Astrocyte (in vitro differentiated cells and primary cell): Measurements from ENCODE around the gene PRKD2. TPM values are rescaled to one million over a fixed set of nuclear protein-coding genes. Genes with fewer than 3 reads are reported as not detected.
A peak's percentile ranks its signal among the peaks of the same experiment; 100 is the strongest.

Experiments used
- DNase-seq: peaks from one replicate; pipeline ENCODE4 v3.0.0-alpha.2; 2010; ENCODE audit warnings: low read depth
- FAIRE-seq: peaks from 2 replicates; lab custom pipeline; 2011; peaks lifted over from hg19 to GRCh38; lab: Jason Lieb, UNC
- H2AFZ ChIP-seq: 2 replicates; pipeline ENCODE4 v1.6.0; 2012; ENCODE audit warnings: low read depth, low read length, inconsistent platforms
- H3K27ac ChIP-seq: 2 replicates; pipeline ENCODE4 v1.5.1; 2011; ENCODE audit warnings: low read depth, low read length, inconsistent platforms
- H3K27me3 ChIP-seq: 2 replicates; pipeline ENCODE4 v1.6.0; 2011; ENCODE audit warnings: low read length, inconsistent platforms; ENCODE audit not compliant: insufficient read depth
- H3K36me3 ChIP-seq: 2 replicates; pipeline ENCODE4 v1.5.1; 2011; ENCODE audit warnings: low read length, inconsistent platforms; ENCODE audit not compliant: insufficient read depth
- H3K4me1 ChIP-seq: 2 replicates; pipeline ENCODE4 v1.5.1; 2011; ENCODE audit warnings: low read length, inconsistent platforms; ENCODE audit not compliant: insufficient read depth
- H3K4me2 ChIP-seq: 2 replicates; pipeline ENCODE4 v1.6.0; 2012; ENCODE audit warnings: low read length, inconsistent platforms
- H3K4me3 ChIP-seq: 2 replicates; pipeline ENCODE4 v1.5.1; 2011; ENCODE audit warnings: low read depth, mild to moderate bottlenecking, low read length, inconsistent platforms; ENCODE audit not compliant: insufficient read depth
- H3K79me2 ChIP-seq: 2 replicates; pipeline ENCODE4 v1.6.0; 2012; ENCODE audit warnings: mild to moderate bottlenecking, low read length, inconsistent platforms; ENCODE audit not compliant: insufficient read depth
- H3K9ac ChIP-seq: 2 replicates; pipeline ENCODE4 v1.6.0; 2012; ENCODE audit warnings: mild to moderate bottlenecking, low read length, inconsistent platforms
- H3K9me3 ChIP-seq: 2 replicates; pipeline ENCODE4 v1.5.1; 2012; ENCODE audit warnings: low read depth, mild to moderate bottlenecking, low read length, inconsistent platforms; ENCODE audit not compliant: insufficient read depth
- H4K20me1 ChIP-seq: 2 replicates; pipeline ENCODE4 v1.6.0; 2012; ENCODE audit warnings: low read length, inconsistent platforms; ENCODE audit not compliant: insufficient read depth
- H3K27ac Mint-ChIP-seq: one replicate; pipeline ENCODE4 v1.8.0; 2021; ENCODE audit warnings: mild to moderate bottlenecking, mixed read lengths; ENCODE audit not compliant: unreplicated experiment
- H3K27me3 Mint-ChIP-seq: one replicate; pipeline ENCODE4 v1.8.0; 2021; ENCODE audit warnings: low read depth, mixed read lengths; ENCODE audit not compliant: unreplicated experiment
- H3K36me3 Mint-ChIP-seq: one replicate; pipeline ENCODE4 v1.8.0; 2021; ENCODE audit warnings: low read depth, mixed read lengths; ENCODE audit not compliant: unreplicated experiment
- H3K4me1 Mint-ChIP-seq: one replicate; pipeline ENCODE4 v1.8.0; 2021; ENCODE audit warnings: low read depth, mixed read lengths; ENCODE audit not compliant: unreplicated experiment
- H3K4me3 Mint-ChIP-seq: one replicate; pipeline ENCODE4 v1.8.0; 2021; ENCODE audit warnings: mild to moderate bottlenecking, moderate library complexity, mixed read lengths; ENCODE audit not compliant: unreplicated experiment
- H3K9me3 Mint-ChIP-seq: one replicate; pipeline ENCODE4 v1.8.0; 2021; ENCODE audit warnings: mild to moderate bottlenecking, mixed read lengths; ENCODE audit not compliant: unreplicated experiment
- EZH2 ChIP-seq: IDR thresholded peaks from 2 replicates; pipeline ENCODE4 v1.6.1; 2012; ENCODE audit warnings: mild to moderate bottlenecking, low read length, inconsistent platforms; ENCODE audit not compliant: insufficient read depth
- total RNA-seq: library from RNA; stranded (reverse); gene quantifications from 2 replicates; pipeline ENCODE4 v1.2.1, GENCODE V29; 2021
- TF ChIP-seq, protein P1 (sequence below): IDR thresholded peaks from 2 replicates; pipeline ENCODE4 v1.5.1; 2011; ENCODE audit warnings: low read depth, mild to moderate bottlenecking, inconsistent platforms, low read length, moderate library complexity; ENCODE audit not compliant: insufficient read depth

Gene PRKD2
- total RNA-seq, 1 donor from 2014 or later = 54.6 TPM

DNA sequence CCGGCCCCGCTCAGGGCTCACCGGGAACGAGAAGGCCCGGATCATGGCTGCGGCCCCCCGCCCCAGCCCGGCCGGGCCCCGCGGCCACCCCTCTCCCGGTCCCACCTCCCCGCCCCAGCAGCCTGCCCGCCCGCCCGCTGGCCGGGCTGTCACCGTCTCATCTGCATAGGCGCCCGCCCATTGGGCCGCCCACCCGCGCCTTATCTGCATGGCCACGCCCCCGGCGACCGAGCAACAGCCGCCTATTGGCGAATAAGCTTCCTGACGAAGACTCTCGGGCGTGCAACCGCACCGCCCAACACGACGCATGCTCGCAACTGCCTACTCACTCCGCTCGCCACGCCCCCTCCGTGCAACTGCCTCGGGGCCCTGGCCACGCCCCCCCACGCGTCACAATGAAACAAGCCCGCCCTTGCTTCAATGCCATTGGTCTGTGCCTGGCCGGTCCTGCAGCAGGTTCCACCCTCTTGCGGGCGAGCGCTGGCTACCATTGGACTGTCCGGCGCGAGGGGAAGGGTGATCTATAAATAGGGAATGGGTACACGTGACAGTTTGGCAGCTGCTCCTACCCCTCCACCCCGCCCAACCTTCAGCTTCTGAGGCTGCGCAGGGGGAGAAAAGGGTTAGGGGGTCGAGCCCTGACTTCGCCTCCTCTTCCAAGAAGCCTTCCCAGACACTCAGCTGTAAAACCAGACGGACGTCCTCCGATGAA, 55.7 kb downstream of the PRKD2 start, which contains the start of gene DACT3:
Gene DACT3, minus strand, starts transcription at position 163 of the 712 bp plus-strand sequence. Its CDS starts 118 bp downstream, at position 45.
- Histone ChIP-seq H2AFZ (peak within 1 kb of the TSS; percentile 79), H3K36me3 (no peaks in the 10 kb centered on the region), H3K27me3 (no peaks in the 10 kb centered on the region), H4K20me1 (peaks cover 6% of the 10 kb centered on the region), H3K79me2 (no peaks in the 10 kb centered on the region), H3K4me1 (peaks cover 27% of the 10 kb centered on the region), H3K9me3 (no peaks in the 10 kb centered on the region), H3K9ac (peak within 1 kb of the TSS; percentile 71), H3K4me3 (peak within 1 kb of the TSS; percentile 65), H3K4me2 (peak within 1 kb of the TSS; percentile 94), H3K27ac (peak within 1 kb of the TSS; percentile 58)
- peaks cover 16% of the 10 kb centered on the region for H3K4me1 Mint-ChIP-seq
- peak; percentile 13 for FAIRE-seq
- TF ChIP-seq, protein P1, sequence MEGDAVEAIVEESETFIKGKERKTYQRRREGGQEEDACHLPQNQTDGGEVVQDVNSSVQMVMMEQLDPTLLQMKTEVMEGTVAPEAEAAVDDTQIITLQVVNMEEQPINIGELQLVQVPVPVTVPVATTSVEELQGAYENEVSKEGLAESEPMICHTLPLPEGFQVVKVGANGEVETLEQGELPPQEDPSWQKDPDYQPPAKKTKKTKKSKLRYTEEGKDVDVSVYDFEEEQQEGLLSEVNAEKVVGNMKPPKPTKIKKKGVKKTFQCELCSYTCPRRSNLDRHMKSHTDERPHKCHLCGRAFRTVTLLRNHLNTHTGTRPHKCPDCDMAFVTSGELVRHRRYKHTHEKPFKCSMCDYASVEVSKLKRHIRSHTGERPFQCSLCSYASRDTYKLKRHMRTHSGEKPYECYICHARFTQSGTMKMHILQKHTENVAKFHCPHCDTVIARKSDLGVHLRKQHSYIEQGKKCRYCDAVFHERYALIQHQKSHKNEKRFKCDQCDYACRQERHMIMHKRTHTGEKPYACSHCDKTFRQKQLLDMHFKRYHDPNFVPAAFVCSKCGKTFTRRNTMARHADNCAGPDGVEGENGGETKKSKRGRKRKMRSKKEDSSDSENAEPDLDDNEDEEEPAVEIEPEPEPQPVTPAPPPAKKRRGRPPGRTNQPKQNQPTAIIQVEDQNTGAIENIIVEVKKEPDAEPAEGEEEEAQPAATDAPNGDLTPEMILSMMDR = no peak
- no peak for TF ChIP-seq EZH2
- peak within 1 kb of the TSS; percentile 95 for H3K4me3 Mint-ChIP-seq
- H3K27me3 Mint-ChIP-seq = peaks cover 5% of the 10 kb centered on the region
- H3K27ac Mint-ChIP-seq = peak within 1 kb of the TSS; percentile 81
- peaks cover 3% of the 10 kb centered on the region for H3K36me3 Mint-ChIP-seq
- H3K9me3 Mint-ChIP-seq = no peaks in the 10 kb centered on the region
- peak; percentile 98 for DNase-seq

DNA sequence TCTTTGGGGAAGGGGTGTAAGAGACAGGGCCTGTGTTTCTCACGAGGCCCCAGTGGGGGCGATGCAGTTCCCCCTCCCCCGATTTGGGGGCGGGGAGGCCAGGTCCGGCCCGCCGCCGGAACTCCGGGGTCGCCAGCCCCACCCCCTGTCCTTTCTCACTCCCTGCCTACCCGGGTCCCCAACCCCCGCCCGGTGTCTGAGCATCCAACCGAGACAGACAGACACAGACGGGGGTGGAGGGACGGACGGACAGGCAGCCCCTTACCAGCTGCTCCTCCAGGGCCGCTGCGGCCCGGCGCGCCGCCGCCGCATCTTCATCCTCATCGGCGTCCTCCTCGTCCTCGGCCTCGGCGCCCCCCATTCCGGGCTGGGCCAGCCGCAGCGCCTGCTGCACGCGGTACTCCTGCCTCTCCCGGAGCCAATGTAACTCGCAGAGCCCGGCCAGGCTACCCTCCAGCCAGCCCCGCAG, 56.3 kb downstream of the PRKD2 start:
- peaks cover 5% of the 10 kb centered on the region for H3K27me3 Mint-ChIP-seq
- no peak for TF ChIP-seq EZH2
- TF ChIP-seq, protein P1 = no peak
- peaks cover 3% of the 10 kb centered on the region for H3K36me3 Mint-ChIP-seq
- no peak for DNase-seq
- Histone ChIP-seq H3K4me1 (peaks cover 27% of the 10 kb centered on the region), H3K4me2 (peak overlapping the region; percentile 94), H3K9me3 (no peaks in the 10 kb centered on the region), H3K27me3 (no peaks in the 10 kb centered on the region), H4K20me1 (peaks cover 6% of the 10 kb centered on the region), H3K79me2 (no peaks in the 10 kb centered on the region), H3K27ac (no peak overlapping the region), H3K9ac (peak overlapping the region; percentile 71), H3K4me3 (peak overlapping the region; percentile 65), H3K36me3 (no peaks in the 10 kb centered on the region), H2AFZ (peak overlapping the region; percentile 79)
- no peak for FAIRE-seq
- peaks cover 16% of the 10 kb centered on the region for H3K4me1 Mint-ChIP-seq
- peak overlapping the region; percentile 95 for H3K4me3 Mint-ChIP-seq
- no peak overlapping the region for H3K27ac Mint-ChIP-seq
- no peaks in the 10 kb centered on the region for H3K9me3 Mint-ChIP-seq
